NCI-H2107 (cell line): Measurements from ENCODE around the gene DMWD.

ENCODE experiments used
- DNase-seq: peaks from one replicate; lab custom pipeline; 2025; lab: John Stamatoyannopoulos, UW

Gene DMWD

DNA sequence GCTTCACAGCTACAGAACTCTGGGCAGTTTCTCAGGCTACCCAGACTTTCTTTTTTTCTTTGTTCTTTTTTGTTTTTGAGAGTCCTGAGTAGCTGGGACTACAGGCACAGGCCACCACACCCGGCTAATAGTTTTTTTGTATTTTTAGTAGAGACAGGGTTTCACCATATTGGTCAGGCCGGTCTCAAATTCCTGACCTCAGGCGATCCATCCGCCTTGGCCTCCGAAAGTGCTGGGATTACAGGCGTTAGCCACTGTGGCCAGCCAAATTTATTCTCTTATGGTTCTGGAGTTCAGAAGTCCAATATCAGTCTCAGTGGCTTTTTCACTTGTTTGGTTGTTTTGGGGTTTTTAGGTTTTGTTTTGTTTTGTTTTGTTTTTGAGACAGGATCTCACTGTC, 47.0 kb downstream of the DMWD start:
- DNase-seq: no peak

DNA sequence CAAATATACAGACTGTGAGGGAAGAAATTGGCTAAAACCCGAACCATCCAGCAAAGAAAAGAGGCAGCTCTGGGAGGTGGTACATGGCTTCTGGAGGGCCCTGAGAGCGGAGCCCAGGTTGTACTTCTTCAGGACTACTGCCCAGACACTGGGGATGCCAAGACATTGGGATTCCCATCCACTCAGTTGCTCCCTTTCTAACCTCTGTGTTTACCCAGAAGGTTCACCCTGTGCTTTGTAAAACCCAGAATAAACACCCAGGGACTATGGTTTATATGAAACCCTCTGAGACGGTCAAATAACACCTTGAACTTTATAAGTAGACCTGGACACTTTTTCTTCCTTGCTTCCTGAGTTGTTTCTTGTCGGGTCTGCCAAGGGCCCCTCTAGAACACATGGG, 49.7 kb downstream of the DMWD start:
- no peak for DNase-seq

DNA sequence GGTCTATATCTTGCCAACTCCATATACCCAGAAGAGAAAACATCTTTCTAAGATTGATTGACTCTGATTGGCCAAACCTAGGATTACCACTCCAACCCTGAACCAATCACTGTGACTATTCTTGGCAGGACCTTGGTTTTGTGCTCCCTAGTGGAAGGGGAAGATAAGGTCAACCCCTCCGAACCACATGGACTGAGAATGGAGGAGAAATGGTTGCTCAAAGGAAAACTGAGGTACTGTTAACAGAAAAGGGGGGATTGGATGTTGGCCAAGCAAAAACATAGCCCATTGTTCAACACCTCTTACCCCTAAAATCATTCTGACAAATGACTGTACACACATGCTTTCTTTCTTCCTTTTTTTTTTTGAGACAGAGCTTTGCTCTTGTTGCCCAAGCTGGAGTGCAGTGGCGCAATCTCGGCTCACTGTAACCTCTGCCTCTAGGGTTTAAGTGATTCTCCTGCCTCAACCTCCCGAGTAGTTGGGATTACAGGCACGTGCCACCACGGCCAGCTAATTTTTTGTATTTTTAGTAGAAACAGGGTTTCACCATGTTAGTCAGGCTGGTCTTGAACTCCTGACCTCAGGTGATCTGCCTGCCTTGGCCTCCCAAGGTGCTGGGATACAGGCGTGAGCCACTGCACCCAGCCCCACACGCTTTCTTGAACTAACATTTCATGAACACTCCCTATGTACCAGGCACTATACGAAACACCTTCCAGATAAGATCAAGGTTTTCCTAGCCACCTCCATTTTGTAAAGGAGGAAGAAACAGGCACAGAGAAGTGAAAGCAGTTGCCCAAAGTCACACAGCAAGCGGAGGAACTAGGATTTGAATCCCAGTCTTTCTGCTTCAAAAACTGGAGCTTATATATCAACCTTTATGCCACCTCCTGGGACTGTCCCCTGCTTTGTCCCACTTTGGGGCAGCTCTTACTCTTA, 52.9 kb downstream of the DMWD start:
- DNase-seq: no peak

DNA sequence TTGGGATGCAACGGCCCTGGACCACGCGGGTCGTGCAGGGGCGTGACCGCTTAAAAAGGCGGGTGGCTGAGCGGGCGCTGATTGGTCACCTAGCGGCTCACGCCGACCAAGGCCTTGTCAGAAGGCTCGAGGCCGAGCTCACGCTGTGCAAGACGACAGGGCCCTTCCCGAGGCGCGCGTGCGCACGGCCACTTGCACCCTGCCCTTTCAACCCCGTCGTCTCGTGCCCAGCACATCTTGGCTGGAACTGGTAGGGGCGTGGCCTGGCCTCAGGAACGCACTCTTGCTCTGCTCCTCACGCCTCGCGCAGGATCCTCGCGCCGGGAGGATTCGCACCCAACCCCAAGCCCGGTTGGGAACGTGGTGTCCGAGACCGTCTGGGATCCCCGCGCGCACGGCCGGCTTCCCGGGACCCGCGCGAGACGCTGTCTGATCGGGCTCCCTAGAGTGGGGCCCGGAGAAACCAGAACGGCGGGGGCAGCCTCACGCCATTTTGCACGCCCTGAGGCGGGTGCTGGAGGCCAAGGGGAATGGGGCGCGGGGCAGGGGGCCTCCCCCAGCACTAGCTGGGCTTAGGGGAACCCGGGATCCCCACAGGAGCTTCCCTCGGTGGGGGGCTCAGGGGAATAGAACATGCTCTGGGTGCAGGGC, 59.4 kb downstream of the DMWD start, which contains the start of gene MEIOSIN:
TSS of gene MEIOSIN (plus strand) at position 280 of the 651 bp plus-strand sequence. CDS start 1,938 bp downstream, outside the sequence.
- no peak for DNase-seq
